ENCODE results near the gene LAMB3. TPM values are rescaled to one million over a fixed set of nuclear protein-coding genes. Genes with fewer than 3 reads are reported as not detected.

LAMB3 gene
- total RNA-seq, 1 experiment from 2014 or later, result 90.0 TPM

DNA sequence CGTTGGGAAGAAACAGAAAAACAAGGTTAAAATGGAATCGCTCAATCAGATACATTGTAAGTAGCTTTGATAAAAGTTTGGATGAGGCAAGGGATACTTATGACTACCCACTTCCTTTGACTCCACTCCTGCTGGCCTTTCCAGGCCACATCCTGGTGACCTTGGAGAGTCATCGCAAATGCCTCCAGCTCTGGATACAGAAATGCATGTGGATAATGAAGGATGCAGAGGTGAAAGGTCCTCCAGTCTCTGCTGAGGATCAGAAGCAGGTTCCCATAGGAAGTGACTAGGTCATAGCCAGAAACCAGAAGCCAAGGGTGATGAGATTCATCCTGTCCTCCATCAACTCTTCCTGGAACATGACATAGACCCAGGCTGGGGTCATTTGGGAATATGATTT is 74.9 kb downstream of the LAMB3 start:
- Histone ChIP-seq H4K20me1 (ENCODE audit: insufficient read depth) (no peaks in the 10 kb centered on the region), H3K4me1 (replicated peaks; ENCODE audit: insufficient read depth) (no peaks in the 10 kb centered on the region), H3K36me3 (ENCODE audit: low read depth) (no peaks in the 10 kb centered on the region), H3K79me2 (ENCODE audit: low read depth) (no peaks in the 10 kb centered on the region), H3K4me2 (no peak overlapping the region), H3K4me3 (no peak overlapping the region), H3F3A (ENCODE audit: insufficient read depth, low read depth) (no peaks in the 10 kb centered on the region), H3K9me2 (ENCODE audit: insufficient read depth) (no peaks in the 10 kb centered on the region), H2AFZ (no peak overlapping the region), H3K27ac (no peak overlapping the region), H3K9me3 (ENCODE audit: insufficient read depth, low read depth) (no peaks in the 10 kb centered on the region), H3K27me3 (ENCODE audit: insufficient read depth, low read depth) (peaks cover 19% of the 10 kb centered on the region; the same call in 1 of the 2 replicates)
- intact Hi-C loops (cut with micrococcal nuclease; ENCODE audit: unreplicated experiment), result loop anchor here (10.0 kb wide), 1 partner anchor 247 kb away; the partner anchor contains the start of gene UTP25
- ChIA-PET POLR2A (ENCODE audit: unreplicated experiment) (no interaction called here), CTCF (interaction anchor here (0.6 kb wide), 1 partner anchor 171 kb away, joined by 3 read pairs; no protein-coding TSS in a partner anchor)
- DNase-seq, result no peak
- TF ChIP-seq EZH2 (IDR thresholded peaks at IDR 0.05; ENCODE audit: low read depth), result no peak
- TF ChIP-seq, protein P1, sequence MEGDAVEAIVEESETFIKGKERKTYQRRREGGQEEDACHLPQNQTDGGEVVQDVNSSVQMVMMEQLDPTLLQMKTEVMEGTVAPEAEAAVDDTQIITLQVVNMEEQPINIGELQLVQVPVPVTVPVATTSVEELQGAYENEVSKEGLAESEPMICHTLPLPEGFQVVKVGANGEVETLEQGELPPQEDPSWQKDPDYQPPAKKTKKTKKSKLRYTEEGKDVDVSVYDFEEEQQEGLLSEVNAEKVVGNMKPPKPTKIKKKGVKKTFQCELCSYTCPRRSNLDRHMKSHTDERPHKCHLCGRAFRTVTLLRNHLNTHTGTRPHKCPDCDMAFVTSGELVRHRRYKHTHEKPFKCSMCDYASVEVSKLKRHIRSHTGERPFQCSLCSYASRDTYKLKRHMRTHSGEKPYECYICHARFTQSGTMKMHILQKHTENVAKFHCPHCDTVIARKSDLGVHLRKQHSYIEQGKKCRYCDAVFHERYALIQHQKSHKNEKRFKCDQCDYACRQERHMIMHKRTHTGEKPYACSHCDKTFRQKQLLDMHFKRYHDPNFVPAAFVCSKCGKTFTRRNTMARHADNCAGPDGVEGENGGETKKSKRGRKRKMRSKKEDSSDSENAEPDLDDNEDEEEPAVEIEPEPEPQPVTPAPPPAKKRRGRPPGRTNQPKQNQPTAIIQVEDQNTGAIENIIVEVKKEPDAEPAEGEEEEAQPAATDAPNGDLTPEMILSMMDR (conservative IDR thresholded peaks at IDR 0.05), result no peak
- no TSS peak for BruUV-seq (replicated peaks)

DNA sequence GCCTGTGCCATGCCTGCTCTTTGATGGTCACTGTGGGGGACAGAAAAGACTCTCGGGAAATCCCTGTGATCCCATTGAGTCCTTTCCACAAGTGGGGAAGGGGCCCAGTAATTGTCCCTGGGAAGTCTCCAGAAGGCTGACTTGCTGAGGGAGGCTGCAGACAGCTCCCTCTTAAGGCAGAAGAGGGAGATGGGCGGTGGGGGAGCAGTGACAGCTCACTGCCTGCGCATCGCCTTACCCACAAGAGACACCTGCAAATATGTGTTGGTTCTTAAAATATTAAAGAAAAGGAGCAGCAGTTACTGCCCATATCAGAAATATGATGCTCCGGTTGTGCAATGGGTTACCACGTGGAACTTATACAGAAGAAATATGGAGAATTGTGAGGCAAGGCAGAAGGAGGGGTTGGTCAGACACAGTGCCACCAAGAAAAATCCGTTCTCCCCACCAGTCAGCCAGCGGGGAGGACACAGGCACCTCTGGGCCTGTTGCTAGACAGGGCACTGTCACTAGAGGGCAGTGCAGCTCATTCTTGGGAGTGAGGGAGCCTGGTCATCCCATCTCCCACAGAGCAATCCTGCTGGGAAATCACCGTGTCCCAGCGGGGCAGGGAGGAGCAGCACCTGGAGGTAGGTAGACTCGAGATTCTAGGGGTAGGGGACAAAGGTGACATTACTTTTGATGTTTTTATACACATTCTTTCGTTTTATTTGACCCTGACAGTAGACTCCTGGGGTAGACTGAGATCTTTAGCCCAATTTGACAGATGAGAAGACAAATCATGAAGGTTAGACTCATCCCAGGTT is 75.6 kb downstream of the LAMB3 start:
- DNase-seq, result peak; percentile 52 to 80
- Histone ChIP-seq H3K4me2 (no peak overlapping the region), H3K9me3 (ENCODE audit: insufficient read depth, low read depth) (no peaks in the 10 kb centered on the region), H3K27ac (no peak overlapping the region), H3F3A (ENCODE audit: insufficient read depth, low read depth) (no peaks in the 10 kb centered on the region), H2AFZ (no peak overlapping the region), H3K27me3 (ENCODE audit: insufficient read depth, low read depth) (peaks cover 27% of the 10 kb centered on the region; the same call in 1 of the 2 replicates), H3K9me2 (ENCODE audit: insufficient read depth) (no peaks in the 10 kb centered on the region), H3K79me2 (ENCODE audit: low read depth) (no peaks in the 10 kb centered on the region), H3K36me3 (ENCODE audit: low read depth) (no peaks in the 10 kb centered on the region), H3K4me1 (replicated peaks; ENCODE audit: insufficient read depth) (no peaks in the 10 kb centered on the region), H3K4me3 (no peak overlapping the region), H4K20me1 (ENCODE audit: insufficient read depth) (no peaks in the 10 kb centered on the region)
- BruUV-seq (replicated peaks), result no TSS peak
- ChIA-PET CTCF (interaction anchor here (0.6 kb wide), 1 partner anchor 413 kb away, joined by 4 read pairs; no protein-coding TSS in a partner anchor), POLR2A (ENCODE audit: unreplicated experiment) (no interaction called here)
- intact Hi-C loops (cut with micrococcal nuclease; ENCODE audit: unreplicated experiment), result loop anchor here (1.0 to 10.0 kb wide), 4 partner anchors 51 to 248 kb away; partner anchors contain the start of gene UTP25
- no peak for TF ChIP-seq EZH2 (IDR thresholded peaks at IDR 0.05; ENCODE audit: low read depth)
- TF ChIP-seq, protein P1 (conservative IDR thresholded peaks at IDR 0.05), result peak; percentile 89

DNA sequence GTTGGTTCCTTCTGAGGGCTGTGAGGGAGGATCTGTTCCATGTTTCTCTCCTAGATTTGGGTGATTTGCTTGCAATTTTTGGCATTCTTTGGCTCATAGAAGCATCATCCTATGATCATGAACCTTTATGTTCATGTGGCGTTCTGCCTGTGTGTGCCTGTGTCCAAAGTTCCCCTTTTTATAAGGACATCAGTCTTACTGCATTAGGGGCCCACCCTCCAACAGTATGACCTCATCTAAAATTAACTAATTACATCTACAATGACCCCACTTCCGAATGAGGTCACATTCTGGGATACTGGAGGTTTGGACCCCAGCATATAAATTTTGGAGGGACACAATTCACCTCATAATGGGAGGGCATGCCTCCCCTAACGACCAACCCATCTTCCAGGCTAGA is 81.5 kb downstream of the LAMB3 start:
- peaks cover 39% of the 10 kb centered on the region; the same call in 1 of the 2 replicates for H3K27me3 ChIP-seq (ENCODE audit: insufficient read depth, low read depth)
- no peaks in the 10 kb centered on the region for H3K4me1 ChIP-seq (replicated peaks; ENCODE audit: insufficient read depth)
- no peak overlapping the region for H3K4me2 ChIP-seq
- CTCF ChIA-PET, result no interaction called here
- no TSS peak for BruUV-seq (replicated peaks)
- H3K79me2 ChIP-seq (ENCODE audit: low read depth), result no peaks in the 10 kb centered on the region
- no peaks in the 10 kb centered on the region for H4K20me1 ChIP-seq (ENCODE audit: insufficient read depth)
- TF ChIP-seq, protein P1 (conservative IDR thresholded peaks at IDR 0.05), result no peak
- no peak for TF ChIP-seq EZH2 (IDR thresholded peaks at IDR 0.05; ENCODE audit: low read depth)
- H3K36me3 ChIP-seq (ENCODE audit: low read depth), result no peaks in the 10 kb centered on the region
- no peaks in the 10 kb centered on the region for H3K9me2 ChIP-seq (ENCODE audit: insufficient read depth)
- no peak overlapping the region for H3K27ac ChIP-seq
- H3K9me3 ChIP-seq (ENCODE audit: insufficient read depth, low read depth), result no peaks in the 10 kb centered on the region
- H2AFZ ChIP-seq, result no peak overlapping the region
- POLR2A ChIA-PET (ENCODE audit: unreplicated experiment), result no interaction called here
- no peak overlapping the region for H3K4me3 ChIP-seq
- DNase-seq, result no peak
- H3F3A ChIP-seq (ENCODE audit: insufficient read depth, low read depth), result no peaks in the 10 kb centered on the region
- intact Hi-C loops (cut with micrococcal nuclease; ENCODE audit: unreplicated experiment), result loop anchor here (10.0 kb wide), 1 partner anchor 254 kb away; the partner anchor contains the start of gene UTP25

Data from PC-9 (cell line).